CD1c-positive myeloid dendritic cell (primary cell): Measurements from ENCODE around the gene KMT2B.
"Not testable (repeated sequence)": the region's sequence is repeated elsewhere in the genome, so short reads cannot be mapped to it uniquely, and the experiment has no call there.

Experiments
- DNase-seq: peaks from one replicate; pipeline ENCODE4 v3.0.0-alpha.2; 2016; ENCODE audit errors: extremely low spot score

The KMT2B gene

GRCh38 chr19:35757231-35757748 is 39.5 kb downstream of the KMT2B start:
- no peak for DNase-seq

GRCh38 chr19:35757749-35758608 is 40.2 kb downstream of the KMT2B start, which contains the start of gene PROSER3:
Gene PROSER3 (plus strand): TSS chr19:35758176. CDS start chr19:35758216, 40 bp downstream.
- DNase-seq: peak; percentile 99

GRCh38 chr19:35759697-35760096 is 41.9 kb downstream of the KMT2B start:
- DNase-seq: no peak

- DNase-seq: no peak
These were observed 43.0 kb downstream of the KMT2B start for GRCh38 chr19:35760711-35761349.

- no peak for DNase-seq
These were observed 46.9 kb downstream of the KMT2B start for GRCh38 chr19:35764432-35765315.

- no peak for DNase-seq
These were observed 48.8 kb downstream of the KMT2B start for GRCh38 chr19:35766571-35767104.

- DNase-seq: no peak
These were observed 49.7 kb downstream of the KMT2B start for GRCh38 chr19:35767288-35768081.

- no peak for DNase-seq
These were observed 50.2 kb downstream of the KMT2B start for GRCh38 chr19:35768082-35768421.

GRCh38 chr19:35772362-35772761 is 54.6 kb downstream of the KMT2B start:
- DNase-seq: not testable (repeated sequence)

GRCh38 chr19:35773020-35773806 is 55.4 kb downstream of the KMT2B start:
- no peak for DNase-seq

GRCh38 chr19:35774274-35775045 is 56.7 kb downstream of the KMT2B start:
- DNase-seq: no peak

- no peak for DNase-seq
These were observed 57.2 kb downstream of the KMT2B start for GRCh38 chr19:35775046-35775297.

- peak; percentile 100 for DNase-seq
These were observed 57.7 kb downstream of the KMT2B start, which contains the start of gene ARHGAP33 for GRCh38 chr19:35775298-35776101. Gene ARHGAP33 (plus strand): TSS chr19:35775564. CDS start chr19:35775659, 95 bp downstream.

GRCh38 chr19:35776102-35776788 is 58.4 kb downstream of the KMT2B start:
- no peak for DNase-seq

- DNase-seq: no peak
These were observed 59.5 kb downstream of the KMT2B start for GRCh38 chr19:35777086-35777841.

GRCh38 chr19:35777961-35778360 is 60.2 kb downstream of the KMT2B start:
- DNase-seq: no peak

- no peak for DNase-seq
These were observed 61.2 kb downstream of the KMT2B start for GRCh38 chr19:35779033-35779432.
